GM19438 (cell line): ENCODE results near the gene CHST15.
A peak's percentile ranks its signal among the peaks of the same experiment; 100 is the strongest.

ENCODE experiments used
- ATAC-seq: cut with Tn5 transposase; IDR thresholded peaks from one replicate; pipeline ENCODE4 v1.9.1; 2021; ENCODE audit warnings: low read depth; ENCODE audit not compliant: unreplicated experiment

Gene CHST15

DNA sequence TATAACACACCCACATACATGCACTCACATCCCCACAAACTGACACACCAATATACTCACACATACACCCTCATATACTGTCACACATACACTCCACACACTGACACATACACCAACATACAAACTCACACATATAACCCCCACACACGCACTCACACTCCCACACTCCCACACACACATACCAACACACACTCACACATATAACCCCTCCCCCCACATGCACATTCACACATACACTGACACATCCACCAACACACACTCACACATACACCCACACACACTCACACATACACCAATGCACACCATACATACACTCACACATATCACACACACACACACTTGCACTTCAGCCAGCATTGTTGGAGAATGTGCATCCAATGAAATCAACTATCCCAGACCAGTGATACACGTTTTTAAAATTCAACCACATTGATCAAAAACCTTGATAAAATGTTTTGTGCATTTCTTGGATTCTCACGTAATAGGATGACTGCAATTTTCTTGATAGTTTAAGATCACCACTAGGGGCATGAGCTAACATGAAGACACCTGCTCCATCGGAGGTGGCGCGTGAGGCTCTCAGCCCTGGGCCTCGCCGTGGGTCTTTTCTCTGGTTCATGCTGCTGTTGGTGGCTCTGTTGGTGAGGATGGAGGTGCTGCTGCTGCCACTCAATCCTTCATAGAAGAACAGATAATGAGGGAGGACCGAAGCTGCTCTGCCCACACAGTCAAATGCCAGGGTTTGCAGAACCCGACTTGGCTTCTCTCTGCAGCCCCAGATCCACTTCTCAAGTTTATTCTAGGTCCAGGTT, 32.1 kb upstream of the CHST15 start:
- no peak for ATAC-seq

DNA sequence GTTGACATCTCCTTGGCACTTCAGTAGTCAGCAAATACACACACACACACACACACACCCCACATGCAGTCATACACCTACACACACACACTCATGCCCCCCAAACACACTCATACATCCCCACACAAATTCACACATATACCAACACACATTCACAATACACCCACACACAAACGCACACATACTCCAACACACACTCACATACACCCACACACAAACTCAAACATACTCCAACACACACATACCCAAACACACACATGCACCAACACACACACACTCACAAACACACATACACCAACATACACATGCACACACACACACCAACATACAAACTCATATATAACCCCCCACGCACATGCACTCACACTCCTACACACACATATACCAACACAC, 31.4 kb upstream of the CHST15 start:
- ATAC-seq = no peak

DNA sequence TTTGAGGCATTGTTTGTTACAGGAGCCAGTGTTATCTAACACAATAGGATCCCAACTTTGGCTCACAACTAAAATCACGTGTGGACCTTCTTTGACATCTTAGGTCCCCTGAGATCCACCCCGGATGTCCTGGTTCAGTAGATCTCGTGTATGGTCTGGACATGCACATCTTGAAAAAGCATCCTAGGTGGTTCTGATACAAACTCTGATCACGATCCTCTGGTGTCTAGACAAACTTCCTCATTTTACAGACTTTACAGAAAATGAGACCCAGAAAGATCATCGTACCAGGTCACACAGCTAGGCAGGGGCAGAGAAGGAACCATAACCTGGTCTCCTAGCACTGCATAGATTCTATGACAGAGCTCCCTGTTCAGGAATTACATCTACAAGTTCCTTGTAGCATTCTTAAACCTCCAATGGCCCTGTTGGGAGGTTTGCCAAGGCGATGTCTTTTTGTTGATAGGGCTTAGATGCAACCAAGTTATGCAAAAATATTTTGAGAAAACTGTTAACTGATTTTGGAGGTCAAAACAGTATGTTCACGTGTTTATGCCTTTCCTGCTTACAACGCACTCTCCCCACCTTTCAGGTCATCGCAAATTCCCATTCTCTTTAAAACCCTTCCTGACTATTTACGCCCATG, 30.8 kb upstream of the CHST15 start:
- no peak for ATAC-seq

DNA sequence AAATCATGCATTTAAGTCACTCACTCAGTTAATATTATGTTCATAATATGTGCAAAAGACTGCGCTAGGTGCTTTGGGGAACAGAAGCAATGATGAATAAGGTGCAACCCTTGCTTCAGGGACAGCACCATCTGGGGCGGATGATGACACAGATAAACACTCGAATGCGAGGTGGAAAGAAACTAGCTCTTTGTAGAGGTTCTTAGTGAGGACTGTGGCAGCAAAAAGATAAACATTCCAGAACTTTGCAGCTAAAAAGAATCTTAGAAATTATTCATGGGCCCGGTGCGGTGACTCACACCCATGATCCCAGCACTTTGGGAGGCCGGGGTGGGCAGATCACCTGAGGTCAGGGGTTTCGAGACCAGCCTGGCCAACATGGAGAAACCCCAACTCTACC, 29.8 kb upstream of the CHST15 start:
- no peak for ATAC-seq

DNA sequence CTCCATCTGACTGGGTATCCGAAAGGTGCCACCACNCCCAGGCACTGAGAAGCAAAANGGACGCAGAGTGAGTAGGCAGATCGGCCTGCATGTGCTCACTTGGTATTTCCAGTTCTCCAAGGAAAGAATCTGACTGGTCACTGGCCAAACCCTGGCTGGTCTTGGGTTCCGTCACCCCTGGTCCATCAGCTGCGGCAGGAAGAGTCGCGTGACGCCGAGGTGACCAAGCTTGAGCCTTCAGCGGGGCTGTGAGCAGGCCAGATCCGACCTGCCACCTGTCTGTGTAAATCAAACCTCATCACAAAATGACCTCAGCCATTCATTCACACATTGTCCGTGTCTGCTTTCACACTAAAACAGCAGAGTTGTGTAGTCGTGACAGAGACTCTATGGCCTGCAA, 28.8 kb upstream of the CHST15 start:
- ATAC-seq = no peak

DNA sequence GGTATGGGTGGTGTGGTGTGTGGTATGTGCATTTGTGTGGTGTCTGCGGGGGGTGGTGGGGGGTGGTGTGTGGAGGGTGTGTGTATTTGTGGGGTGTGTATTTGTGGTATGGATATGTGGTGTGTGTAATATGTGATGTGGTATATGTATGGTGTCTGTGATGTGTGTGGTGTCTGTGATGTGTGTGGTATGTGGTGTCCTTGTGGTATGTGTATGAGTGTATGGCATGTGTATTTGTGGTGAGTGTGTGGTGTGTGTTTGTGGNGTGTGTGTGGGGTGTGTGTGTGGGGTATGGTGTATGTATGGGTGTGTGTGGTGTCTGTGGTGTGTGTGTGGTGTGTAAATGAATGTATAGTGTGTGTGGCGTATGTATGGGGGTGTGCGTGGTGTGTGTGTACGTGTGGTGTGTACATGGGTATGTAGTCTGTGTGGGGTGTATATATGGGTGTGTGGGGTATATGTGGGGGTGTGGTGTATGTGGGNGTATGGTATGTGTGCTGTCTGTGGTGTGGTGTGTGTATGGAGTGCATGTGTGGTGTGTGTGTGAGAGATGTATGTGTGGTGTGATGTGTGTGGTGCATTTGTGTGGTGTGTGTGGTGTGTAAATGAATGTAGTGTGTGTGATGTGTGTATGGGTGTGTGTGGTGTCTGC, 27.1 kb upstream of the CHST15 start:
- no peak for ATAC-seq

DNA sequence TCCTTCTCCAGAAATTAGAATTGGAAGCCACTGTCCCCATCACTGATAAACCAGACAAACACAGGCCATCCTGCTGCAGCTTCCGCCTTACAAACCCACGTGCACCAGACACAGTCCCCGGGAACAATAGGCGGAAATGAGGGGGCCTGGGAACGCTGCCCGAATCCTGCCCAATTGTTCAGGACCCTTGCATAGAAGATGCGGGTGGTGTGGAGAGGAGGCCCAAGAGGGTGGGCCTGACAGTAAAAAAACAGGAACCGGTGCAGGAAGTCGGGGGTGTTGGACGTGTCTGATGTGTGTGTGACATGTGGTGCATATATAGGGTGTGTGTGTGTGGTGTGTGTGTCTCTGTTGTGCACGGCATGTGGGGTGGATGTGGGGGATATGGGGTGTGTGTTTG, 26.5 kb upstream of the CHST15 start:
- ATAC-seq = no peak

DNA sequence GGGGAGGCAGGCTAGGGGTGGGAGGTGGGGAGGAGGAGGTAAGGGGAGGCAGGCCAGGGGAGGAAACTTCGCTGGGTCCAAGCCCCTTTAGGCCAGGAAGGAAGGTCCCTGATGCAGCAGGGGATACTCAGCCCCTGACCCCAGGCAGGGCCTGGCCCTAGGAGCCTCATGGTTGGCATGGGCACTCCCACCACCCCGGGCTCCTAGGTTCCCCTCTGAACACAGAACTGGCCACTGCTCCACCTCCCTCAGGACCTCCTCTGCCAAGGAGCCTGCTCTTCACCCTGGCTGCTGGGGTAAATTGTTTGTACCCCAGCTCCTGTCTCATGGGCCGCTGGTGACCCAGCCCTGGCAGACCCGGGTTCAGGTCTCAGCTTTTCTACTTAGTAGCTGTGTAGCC, 25.8 kb upstream of the CHST15 start:
- no peak for ATAC-seq

DNA sequence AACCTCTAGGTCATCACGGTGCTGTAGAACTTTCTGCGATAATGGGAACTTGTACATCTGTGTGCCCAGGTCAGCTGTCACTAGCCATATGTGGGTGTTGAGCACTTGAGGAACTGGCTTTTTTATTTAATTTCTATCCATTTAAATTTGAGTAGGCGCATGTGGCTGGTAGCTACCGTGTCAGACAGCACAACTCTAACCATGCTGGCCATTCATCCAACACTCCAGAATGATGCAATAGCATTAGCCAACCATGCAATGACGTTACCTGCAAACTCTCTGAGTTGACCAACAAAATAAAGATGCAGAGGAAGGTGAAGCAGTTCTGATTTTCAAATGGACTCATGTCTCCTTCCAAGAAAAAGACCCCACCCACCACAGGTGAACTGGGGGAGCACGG, 24.4 kb upstream of the CHST15 start:
- ATAC-seq = no peak

DNA sequence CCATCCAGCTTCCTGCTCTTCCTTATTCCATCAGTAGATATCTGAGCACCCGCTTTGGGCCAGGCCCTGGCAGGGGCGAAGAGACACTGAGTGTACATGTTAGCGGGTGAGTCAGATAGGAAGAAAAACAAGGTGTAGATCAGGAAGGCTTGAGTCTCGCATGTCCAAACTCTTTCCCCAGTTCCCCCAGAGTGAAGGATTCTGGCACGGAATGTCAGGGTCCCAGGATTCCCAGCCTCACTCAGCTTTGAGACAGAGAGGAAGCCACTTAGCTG, 24.1 kb upstream of the CHST15 start:
- ATAC-seq = no peak

DNA sequence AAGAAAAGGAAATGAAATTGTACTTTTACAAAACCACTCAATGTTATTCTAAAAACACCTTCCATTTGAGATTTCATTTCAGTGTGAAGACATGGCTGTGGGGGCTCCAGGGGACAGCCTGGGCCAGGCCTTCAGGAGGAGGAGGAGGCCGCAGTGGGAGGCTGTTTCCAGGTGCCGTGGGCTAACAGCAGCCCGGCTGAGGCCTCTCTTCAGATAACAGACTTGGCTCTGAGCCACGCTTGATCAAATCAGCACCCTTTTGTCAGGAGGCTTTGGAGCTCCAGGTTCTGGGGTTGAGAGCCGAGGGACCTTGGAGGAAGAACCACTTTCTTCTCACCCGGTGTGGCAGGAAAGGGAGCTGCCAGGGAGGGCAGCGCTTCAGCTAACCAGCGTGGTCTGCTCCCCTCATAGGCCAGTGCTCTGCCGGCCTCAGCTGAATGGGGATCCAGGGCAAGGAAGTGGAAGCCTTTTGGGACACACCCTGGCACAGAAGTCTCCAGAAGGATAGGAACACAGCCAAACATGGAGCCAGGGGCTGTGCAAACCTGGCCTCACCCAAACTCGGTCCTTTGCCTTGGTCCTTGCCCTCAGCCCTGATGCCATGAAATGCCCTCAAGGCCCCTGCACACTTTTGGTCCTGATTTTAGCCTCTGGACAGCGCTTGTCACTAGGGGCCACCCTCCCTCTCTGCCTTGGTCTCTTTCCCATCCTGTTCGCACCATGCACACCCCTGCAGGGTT, 23.5 kb upstream of the CHST15 start:
- no peak for ATAC-seq

DNA sequence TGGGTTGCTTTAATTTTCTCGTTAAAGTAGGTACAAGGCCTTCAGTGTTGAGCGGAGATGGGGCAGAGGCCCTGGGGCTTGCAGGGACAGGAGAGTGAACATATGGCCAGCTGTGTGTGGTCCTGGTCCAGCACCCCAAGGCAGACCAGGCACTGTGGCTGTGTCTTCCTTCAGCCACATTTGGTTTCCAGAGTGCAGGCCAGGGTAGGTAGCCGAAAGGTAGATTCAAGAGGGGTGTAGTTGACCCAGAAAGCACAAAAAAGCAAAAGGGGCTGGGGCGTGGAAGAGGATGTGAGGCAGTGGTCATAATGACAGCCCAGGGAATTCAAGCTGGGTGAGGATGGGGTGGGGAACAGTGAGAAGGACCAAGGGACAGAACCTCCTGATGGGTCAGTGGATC, 21.3 kb upstream of the CHST15 start:
- no peak for ATAC-seq

DNA sequence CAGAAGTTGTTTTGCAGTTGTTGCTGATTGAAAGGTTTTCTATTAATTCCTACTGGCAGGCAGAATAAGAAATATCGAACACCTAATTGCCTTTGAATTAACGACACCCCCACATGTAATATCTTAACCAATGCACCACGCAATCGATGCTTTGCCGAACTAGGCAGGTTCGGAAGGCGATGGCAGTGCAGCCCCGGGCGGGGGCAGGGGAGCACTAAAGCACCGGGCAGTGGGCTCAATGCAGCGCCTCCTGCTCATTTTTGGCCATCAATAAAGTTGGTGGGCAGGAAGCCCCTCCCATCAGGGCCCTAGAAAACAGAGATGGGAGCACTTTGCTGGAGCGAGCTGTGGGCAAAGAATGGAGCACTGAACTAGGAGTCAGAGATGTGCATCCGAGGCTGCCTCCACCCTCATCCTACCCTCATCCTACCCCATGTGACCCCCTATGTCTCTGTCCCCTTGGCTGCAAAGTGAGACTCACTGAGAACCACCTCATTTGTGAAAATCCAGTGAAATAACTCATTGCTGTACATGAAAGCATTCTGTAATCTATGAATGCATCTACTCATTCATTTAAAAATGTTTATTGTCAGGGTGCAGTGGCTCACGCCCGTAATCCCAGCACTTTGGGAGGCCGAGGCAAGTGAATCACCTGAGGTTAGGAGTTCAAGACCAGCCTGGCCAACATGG, 19.6 kb upstream of the CHST15 start:
- ATAC-seq = no peak

DNA sequence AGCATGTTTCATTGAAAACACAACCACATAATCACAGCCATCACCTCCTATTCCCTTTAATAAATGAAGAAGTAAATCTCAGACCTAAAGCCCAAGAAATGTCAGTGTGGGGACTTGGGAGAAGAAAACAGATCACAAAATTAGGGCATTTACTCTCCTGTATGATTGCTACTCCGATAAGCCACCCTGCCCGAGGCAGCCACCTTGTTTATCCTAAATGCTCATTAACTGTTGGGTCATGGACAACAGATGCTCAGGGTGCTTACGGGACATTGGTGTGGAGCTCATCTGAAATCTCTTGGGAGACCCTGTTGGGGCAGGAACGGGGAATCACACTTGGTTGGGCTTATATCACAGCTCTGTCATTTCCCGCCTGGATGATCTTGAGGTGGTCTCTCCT, 17.5 kb upstream of the CHST15 start:
- ATAC-seq = no peak

DNA sequence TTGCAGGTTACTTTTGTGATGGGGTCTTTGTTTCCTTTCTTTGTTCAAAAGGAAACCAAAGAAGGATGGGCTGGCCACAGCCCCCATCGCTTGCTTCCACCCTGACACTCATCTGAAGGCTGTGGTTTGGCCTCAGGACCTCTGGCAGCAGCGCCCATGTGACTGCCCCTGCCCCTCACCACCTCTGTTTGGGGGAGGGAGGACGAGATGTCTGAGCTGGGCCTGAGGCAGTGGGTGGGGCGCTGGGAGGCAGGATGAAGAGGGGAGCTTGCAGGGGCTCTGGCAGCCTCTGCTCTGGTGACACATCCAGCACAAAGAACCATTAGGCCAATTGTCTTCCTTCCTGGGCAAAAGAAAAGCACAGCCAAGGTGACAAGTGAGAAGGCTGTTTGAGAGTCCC, 15.9 kb upstream of the CHST15 start:
- no peak for ATAC-seq

DNA sequence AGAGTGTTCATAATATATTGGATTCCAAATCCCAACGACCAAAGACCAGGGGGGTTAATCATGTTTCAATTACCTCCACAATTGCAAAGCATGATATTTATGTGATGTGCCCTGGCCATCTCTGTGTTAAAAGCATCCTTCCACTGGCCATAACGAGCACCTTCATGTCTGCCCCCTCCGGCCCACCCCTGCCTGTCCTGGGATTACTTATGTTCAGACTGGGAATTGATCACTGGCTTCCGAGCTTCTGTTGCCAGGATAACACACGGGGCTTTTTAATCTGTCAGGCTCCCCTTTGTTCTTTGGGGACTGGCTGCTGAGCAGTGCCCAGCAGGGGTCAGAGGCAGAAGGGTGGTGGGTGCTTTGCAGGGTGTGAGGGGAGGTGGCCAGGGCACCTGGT, 13.7 kb upstream of the CHST15 start:
- no peak for ATAC-seq

DNA sequence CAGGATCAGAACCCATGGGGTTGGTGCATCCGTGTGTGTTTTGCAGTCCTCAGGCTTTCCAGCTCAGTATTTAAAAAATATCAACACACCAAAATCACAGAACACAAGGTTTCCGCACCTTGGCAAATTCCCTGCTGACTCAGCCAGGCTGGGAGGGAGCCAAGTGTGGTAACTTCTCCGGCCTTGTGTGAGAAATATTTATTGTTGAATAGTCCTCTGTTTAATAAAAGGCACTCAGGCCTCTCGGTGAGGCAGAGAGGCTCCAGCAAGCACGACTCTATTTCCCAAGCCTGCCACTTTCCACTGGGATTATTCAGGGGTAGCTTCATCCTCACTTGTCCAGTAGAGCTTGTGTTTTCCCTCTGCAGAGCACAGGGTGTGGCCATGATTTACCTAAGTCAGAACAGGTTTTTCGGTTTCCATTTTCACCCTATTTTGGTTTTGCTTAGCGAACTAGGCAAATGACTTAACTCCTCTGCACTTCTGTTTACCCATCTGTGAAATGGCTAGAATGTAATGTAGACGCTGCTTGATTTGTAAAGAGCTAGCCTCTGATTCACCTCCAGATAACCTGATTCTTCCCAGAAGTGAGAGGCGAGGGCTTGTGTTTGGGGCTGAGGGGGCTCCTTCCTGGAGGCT, 13.0 kb upstream of the CHST15 start:
- peak; percentile 81 for ATAC-seq

DNA sequence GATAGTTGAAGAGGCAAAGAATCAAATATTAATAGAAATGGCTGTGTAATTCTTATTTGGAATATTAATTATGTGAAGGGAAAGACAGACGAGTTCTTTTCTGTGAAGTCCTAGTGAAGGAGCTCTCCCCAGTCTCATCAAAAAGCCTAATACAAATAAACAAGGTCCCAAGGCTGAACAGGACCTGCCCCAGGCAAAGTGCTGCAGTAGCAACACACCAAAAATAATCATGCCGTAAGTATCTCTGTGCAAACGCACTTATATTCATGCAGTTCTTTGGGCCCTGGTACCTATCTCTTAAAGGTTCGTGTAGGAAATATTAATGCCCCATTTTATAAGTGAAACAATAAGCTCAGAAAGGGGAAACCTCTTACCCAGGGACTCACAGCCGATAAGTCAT, 12.2 kb upstream of the CHST15 start:
- ATAC-seq = no peak

DNA sequence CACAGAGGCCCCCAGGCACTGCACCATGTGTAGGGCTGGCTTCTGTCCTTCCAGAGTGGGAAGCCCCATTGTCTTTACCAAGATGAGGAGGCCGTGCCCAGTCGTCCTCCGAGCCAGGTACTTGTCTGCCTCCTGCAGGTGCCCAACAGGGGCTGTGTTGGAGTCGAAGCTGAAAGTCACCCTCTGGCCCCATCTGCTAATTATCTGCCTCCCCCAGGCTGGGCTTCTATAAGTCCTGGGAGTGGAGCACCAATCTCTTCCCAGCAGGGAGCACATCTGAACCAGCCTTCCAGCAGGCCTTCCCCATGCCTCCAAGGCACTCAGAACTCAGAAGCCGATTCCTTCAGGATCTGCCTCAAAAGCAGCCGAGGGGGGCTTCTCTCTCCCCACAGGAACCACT, 11.6 kb upstream of the CHST15 start:
- ATAC-seq = no peak

DNA sequence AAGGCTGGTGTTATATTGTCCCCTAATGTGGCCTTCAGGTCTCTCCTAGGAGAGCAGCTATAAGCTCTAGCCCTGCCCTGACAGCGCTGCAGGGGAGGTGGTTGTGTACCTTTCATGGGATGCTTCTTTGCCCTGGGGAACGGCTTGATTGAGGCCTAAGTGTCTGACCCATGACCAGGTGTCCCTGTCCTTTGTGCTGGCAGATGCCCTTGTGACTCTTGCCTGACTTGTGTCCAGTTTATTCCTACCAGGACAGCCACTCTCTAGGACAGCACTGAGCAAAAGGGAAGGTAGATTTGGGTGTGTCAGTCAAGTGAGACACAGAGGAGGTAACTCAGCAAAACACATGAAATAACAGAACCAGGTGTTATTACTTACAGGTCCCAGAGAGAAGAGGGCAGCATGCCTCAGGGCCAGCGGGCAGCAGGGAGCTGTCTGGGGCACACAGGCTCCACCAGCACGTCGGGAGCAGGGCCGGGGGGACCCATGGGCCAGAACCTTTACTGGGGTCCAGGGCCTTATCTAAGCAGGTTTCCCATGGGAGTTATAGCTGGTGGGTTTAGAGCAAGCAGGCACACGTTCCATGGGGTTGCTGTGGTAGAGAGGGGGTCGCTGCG, 10.7 kb upstream of the CHST15 start:
- no peak for ATAC-seq
